Non-pigmented ciliary epithelial cell (primary cell): Measurements from ENCODE around the gene MYH3.
A peak's percentile ranks its signal among the peaks of the same experiment; 100 is the strongest.
"Not testable (repeated sequence)": the region's sequence is repeated elsewhere in the genome, so short reads cannot be mapped to it uniquely, and the experiment has no call there.

Source experiments
- DNase-seq: peaks from one replicate; pipeline ENCODE4 v3.0.0-alpha.2; 2010; ENCODE audit warnings: low read depth

Gene MYH3

GRCh38 chr17:10657148-10657547 lies at the start of gene MYH3:
TSS of gene MYH3 (minus strand) at chr17:10657309. CDS start at chr17:10655064, 2,245 bp downstream.
- DNase-seq = no peak

DNA sequence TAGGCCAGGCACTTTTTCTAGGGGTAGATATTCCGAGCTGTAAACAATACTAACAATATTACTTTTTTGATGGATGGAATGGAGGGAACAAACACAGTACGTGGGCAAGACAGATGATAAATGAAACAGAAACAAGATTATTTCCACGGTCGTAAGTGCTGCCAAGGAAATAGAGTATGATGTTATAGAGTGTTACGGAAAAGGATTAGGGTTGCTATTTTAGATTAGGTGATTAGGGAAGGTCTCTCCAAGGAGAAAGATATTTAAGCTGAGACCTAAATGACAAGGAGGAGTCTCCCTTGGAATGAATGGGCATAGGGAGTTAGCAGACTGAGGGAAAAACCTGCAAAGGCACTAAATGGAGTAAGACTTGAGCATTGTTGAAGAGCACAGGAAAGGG lies 48.6 kb upstream of the MYH3 start:
- no peak for DNase-seq

- no peak for DNase-seq
Measured at GRCh38 chr17:10702574-10702973, 45.5 kb upstream of the MYH3 start.

- DNase-seq = peak; percentile 17
Measured at GRCh38 chr17:10699856-10700255, 42.7 kb upstream of the MYH3 start.

- no peak for DNase-seq
Measured at GRCh38 chr17:10698096-10698818, 41.1 kb upstream of the MYH3 start.

GRCh38 chr17:10697092-10698081 lies 40.3 kb upstream of the MYH3 start, which contains the start of the genes ADPRM and SCO1:
TSS of gene ADPRM (plus strand) at chr17:10697594. CDS start at chr17:10704927, 7,333 bp downstream.
TSS of gene SCO1 (minus strand) at chr17:10697533. CDS start at chr17:10697507, 26 bp downstream.
- DNase-seq = peak; percentile 65

DNA sequence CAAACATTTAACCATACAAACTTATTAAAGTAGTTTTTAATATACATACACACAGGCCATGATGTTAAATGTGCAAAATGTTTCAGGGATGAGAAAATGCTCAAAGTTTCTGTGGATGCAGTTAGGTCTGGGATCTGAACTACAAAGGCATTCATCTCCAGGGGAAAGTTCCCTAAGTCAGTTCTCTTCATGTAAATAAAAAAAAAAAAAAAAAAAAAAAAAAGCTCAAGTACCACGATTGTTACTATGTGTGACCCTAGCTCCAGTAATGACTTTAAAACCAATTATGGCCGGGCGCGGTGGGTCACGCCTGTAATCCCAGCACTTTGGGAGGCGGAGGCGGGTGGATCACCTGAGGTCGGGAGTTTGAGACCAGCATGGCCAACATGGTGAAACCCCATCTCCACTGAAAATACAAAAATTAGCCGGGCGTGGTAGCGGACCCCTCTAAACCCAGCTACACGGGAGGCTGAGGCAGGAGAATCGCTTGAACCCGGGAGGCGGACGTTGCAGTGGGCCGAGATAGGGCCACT lies 38.8 kb upstream of the MYH3 start:
- DNase-seq = not testable (repeated sequence)

GRCh38 chr17:10687499-10687898 lies 30.4 kb upstream of the MYH3 start:
- no peak for DNase-seq

DNA sequence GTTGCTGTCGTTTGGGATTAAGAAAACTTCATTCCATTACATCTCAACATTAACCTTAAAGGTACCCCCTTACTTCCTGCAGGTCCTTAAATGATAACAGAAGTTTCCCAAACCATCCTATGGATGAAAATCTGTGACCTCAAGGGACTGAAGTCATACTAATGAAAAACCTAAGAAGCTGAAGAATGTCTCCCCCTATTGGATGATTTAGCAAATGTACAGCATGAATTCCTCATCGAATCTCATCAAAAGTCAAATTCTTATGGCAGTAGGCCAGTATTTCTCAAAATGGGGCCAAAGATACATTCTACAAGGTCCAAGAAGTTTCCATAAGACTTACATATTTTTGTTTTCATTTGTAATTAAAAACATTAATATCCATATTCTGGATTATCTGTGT lies 26.7 kb upstream of the MYH3 start:
- DNase-seq = no peak

GRCh38 chr17:10681866-10682446 lies 24.8 kb upstream of the MYH3 start:
- DNase-seq = no peak

DNA sequence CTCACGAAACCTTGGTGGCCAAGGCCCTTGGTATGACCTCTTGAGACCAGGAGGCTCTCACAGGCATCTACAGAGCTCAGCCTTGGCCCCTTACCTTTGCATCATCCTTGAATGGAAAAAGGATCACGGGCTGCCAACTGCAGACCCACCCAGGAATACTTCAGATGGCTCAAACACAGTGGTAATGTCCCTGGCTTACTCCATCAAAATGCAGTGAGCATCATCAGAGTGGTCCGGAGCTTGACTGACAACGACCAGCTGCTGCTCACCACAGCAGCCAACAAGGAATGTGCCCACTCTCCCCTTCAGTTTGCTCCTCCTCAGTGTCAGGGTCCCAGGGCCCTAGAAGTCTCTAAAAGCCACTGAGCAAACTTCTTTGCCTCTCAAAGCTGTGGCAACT lies 17.6 kb upstream of the MYH3 start:
- no peak for DNase-seq

GRCh38 chr17:10673312-10673711 lies 16.2 kb upstream of the MYH3 start:
- DNase-seq = no peak

- peak; percentile 11 for DNase-seq
Measured at GRCh38 chr17:10668775-10669174, 11.7 kb upstream of the MYH3 start.

GRCh38 chr17:10666906-10667305 lies 9.8 kb upstream of the MYH3 start:
- DNase-seq = no peak

GRCh38 chr17:10664571-10664970 lies 7.5 kb upstream of the MYH3 start:
- DNase-seq = no peak

DNA sequence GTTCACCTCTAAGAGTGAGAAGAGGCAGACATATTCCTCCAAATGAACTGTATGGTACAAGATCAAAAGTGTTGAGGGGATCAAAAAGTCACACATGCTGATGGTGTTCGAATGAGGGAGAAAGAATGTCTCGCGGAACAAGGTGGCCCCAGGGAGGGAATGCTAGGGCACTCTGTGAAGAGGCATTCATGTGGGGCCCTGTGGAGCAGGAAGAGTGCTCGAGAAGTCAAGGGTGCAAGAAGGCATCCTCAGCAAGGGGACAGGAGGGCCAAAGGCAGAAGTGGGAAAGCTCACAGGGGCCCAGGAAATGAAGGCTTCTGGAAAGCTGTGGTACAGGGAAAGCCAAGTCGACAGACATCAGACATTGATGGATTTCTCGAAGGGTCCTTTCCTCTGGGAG lies 6.1 kb upstream of the MYH3 start:
- no peak for DNase-seq

GRCh38 chr17:10661437-10661836 lies 4.3 kb upstream of the MYH3 start:
- DNase-seq = peak; percentile 4

- DNase-seq = no peak
Measured at GRCh38 chr17:10657879-10658278, 770 bp upstream of the MYH3 start.

DNA sequence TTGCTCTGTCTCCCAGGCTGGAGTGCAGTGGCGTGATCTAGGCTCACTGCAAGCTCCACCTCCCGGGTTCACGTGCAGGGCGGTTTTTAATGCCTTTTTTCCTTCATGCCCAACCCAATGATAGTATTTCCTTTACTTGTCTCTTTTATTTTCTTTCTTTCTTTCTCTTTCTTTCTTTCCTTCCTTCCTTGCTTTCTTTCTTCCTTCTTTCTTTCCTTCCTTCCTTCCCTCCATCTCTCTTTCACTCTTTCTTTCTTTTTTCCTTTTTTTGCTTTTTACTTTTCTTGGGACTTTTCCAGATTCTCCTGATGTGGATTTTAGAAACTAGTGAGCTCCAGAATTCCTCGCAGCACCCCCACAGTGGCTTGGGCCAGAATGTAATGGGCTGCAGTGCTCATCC lies 3.1 kb downstream of the MYH3 start:
- DNase-seq = no peak

GRCh38 chr17:10652984-10653659 lies 4.0 kb downstream of the MYH3 start:
- no peak for DNase-seq

DNA sequence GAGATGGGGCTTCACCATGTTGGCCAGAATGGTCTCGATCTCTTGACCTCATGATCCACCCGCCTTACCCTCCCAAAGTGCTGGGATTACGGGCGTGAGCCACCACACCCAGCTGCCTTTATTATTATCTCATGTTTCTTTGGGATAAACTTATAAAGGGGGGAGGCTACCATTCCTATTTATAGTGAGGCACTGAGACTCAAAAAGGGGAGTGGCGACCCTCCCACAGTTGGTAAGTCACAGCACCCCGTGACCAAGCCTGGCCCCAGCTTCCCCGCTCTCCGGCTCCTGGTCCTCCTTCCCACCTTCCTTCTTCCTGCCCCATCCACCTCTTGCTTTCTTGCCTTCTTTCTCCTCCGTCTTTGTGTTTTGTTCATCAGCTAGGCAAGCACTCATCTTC lies 5.2 kb downstream of the MYH3 start:
- DNase-seq = no peak

GRCh38 chr17:10649602-10650001 lies 7.5 kb downstream of the MYH3 start:
- no peak for DNase-seq
